WTC11 (cell line): ENCODE data around the gene GDPD3.

ENCODE experiments used
- CREM ChIP-seq: sonication (generic); formaldehyde crosslinking; IDR thresholded peaks from 2 replicates; pipeline ENCODE4 v1.8.1; 2022; ENCODE audit warnings: mild to moderate bottlenecking, missing genetic modification reagents, moderate library complexity
- EMX1 ChIP-seq: fragments of 250-450 bp; sonication (Bioruptor Pico); IDR thresholded peaks from 2 replicates; pipeline ENCODE4 v1.8.0; 2021; ENCODE audit warnings: mild to moderate bottlenecking
- ESRRA ChIP-seq: sonication (generic); formaldehyde crosslinking; IDR thresholded peaks from 2 replicates; pipeline ENCODE4 v1.8.1; 2022; ENCODE audit warnings: mild to moderate bottlenecking, missing genetic modification reagents, borderline replicate concordance
- JUN ChIP-seq: sonication (generic); formaldehyde crosslinking; IDR thresholded peaks from 2 replicates; pipeline ENCODE4 v1.8.0; 2023; ENCODE audit warnings: mild to moderate bottlenecking, missing genetic modification reagents
- ZBTB21 ChIP-seq: sonication (generic); formaldehyde crosslinking; IDR thresholded peaks from 2 replicates; pipeline ENCODE4 v1.8.1; 2023; ENCODE audit warnings: mild to moderate bottlenecking, missing genetic modification reagents, borderline replicate concordance
- TF ChIP-seq, protein P1 (sequence below): fragments of 200-600 bp; IDR thresholded peaks from 2 replicates; pipeline ENCODE4 v1.8.0; 2022; ENCODE audit warnings: antibody characterized with exemption

DNA sequence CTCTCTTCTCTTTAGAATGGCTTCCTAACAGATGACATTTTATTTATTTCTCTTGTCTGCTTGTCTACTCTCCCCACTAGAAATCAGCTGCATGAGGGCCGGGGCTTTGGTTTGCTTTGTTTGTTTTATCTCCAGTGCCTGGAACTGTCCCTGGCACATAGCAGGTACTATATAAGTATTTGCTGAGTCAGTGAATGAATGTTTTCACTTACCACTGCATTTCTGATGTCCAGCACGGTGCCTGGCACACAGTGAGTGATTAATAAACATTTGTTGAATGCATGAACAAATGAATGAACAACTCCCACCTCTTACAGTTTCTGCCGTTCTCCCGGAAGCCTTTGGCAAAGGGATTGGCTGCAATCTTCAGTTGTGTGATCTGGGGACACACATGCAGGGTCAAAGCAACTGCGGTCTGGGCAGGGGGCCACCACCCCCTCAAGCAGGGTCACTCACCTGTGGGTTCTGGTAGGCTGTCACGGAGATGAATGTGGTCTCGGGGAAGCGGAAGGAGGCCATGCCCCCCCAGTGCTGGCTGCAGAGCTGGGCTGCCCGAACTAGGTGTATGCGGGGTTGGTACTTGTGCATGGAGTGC lies 25.0 kb downstream of the GDPD3 start:
- TF ChIP-seq, protein P1, sequence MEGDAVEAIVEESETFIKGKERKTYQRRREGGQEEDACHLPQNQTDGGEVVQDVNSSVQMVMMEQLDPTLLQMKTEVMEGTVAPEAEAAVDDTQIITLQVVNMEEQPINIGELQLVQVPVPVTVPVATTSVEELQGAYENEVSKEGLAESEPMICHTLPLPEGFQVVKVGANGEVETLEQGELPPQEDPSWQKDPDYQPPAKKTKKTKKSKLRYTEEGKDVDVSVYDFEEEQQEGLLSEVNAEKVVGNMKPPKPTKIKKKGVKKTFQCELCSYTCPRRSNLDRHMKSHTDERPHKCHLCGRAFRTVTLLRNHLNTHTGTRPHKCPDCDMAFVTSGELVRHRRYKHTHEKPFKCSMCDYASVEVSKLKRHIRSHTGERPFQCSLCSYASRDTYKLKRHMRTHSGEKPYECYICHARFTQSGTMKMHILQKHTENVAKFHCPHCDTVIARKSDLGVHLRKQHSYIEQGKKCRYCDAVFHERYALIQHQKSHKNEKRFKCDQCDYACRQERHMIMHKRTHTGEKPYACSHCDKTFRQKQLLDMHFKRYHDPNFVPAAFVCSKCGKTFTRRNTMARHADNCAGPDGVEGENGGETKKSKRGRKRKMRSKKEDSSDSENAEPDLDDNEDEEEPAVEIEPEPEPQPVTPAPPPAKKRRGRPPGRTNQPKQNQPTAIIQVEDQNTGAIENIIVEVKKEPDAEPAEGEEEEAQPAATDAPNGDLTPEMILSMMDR: no peak
- TF ChIP-seq CREM (CRISPR knock-in tag): no peak
- TF ChIP-seq ZBTB21 (CRISPR knock-in tag): no peak
- no peak for TF ChIP-seq JUN (CRISPR knock-in tag)
- no peak for TF ChIP-seq EMX1
- TF ChIP-seq ESRRA (CRISPR knock-in tag): no peak
